Stromal cell of bone marrow (primary cell): ENCODE results near the gene STX17.
A peak's percentile ranks its signal among the peaks of the same experiment; 100 is the strongest.

ENCODE experiments used
- DNase-seq: peaks from one replicate; pipeline ENCODE4 v3.0.0-alpha.2; 2012; ENCODE audit warnings: low read depth

The STX17 gene

GRCh38 chr9:99907208-99907532 is 716 bp downstream of the STX17 start:
- no peak for DNase-seq

GRCh38 chr9:99911600-99911999 is 5.1 kb downstream of the STX17 start:
- DNase-seq = no peak

- DNase-seq = no peak
These were observed 10.2 kb downstream of the STX17 start for GRCh38 chr9:99916650-99917049.

GRCh38 chr9:99918134-99918533 is 11.7 kb downstream of the STX17 start:
- DNase-seq = no peak

- DNase-seq = no peak
These were observed 13.5 kb downstream of the STX17 start for GRCh38 chr9:99919930-99920329.

GRCh38 chr9:99921875-99922710 is 15.6 kb downstream of the STX17 start:
- DNase-seq = no peak

- DNase-seq = no peak
These were observed 16.2 kb downstream of the STX17 start for GRCh38 chr9:99922711-99923030.

GRCh38 chr9:99925541-99925940 is 19.1 kb downstream of the STX17 start:
- DNase-seq = no peak

GRCh38 chr9:99929652-99930051 is 23.2 kb downstream of the STX17 start:
- no peak for DNase-seq

GRCh38 chr9:99931155-99931840 is 24.8 kb downstream of the STX17 start:
- no peak for DNase-seq

GRCh38 chr9:99936947-99937587 is 30.6 kb downstream of the STX17 start:
- no peak for DNase-seq

GRCh38 chr9:99947395-99947794 is 40.9 kb downstream of the STX17 start:
- DNase-seq = no peak

GRCh38 chr9:99948482-99948881 is 42.0 kb downstream of the STX17 start:
- no peak for DNase-seq

GRCh38 chr9:99948896-99949295 is 42.4 kb downstream of the STX17 start:
- peak; percentile 29 for DNase-seq

GRCh38 chr9:99953861-99954507 is 47.5 kb downstream of the STX17 start:
- no peak for DNase-seq

- DNase-seq = no peak
These were observed 48.4 kb downstream of the STX17 start for GRCh38 chr9:99954819-99955218.

GRCh38 chr9:99955606-99956005 is 49.2 kb downstream of the STX17 start:
- DNase-seq = no peak

- DNase-seq = no peak
These were observed 56.3 kb downstream of the STX17 start for GRCh38 chr9:99962680-99963261.

- no peak for DNase-seq
These were observed 57.9 kb downstream of the STX17 start for GRCh38 chr9:99964336-99964735.

- DNase-seq = no peak
These were observed 59.5 kb downstream of the STX17 start for GRCh38 chr9:99966001-99966400.

- DNase-seq = no peak
These were observed 60.3 kb downstream of the STX17 start for GRCh38 chr9:99966716-99967115.

- no peak for DNase-seq
These were observed 61.0 kb downstream of the STX17 start for GRCh38 chr9:99967457-99967856.
